Neural cell (in vitro differentiated cells): ENCODE data around the gene MALSU1. TPM values are rescaled to one million over a fixed set of nuclear protein-coding genes. Genes with fewer than 3 reads are reported as not detected.

Source experiments
- H2AFZ ChIP-seq: fragments of 200-600, 300-800 bp; sonication (generic), shearing (Covaris generic); 2 replicates; pipeline ENCODE4 v1.6.0; 2014; ENCODE audit warnings: low read depth, mild to moderate bottlenecking, antibody characterized with exemption, low read length, moderate library complexity
- H3F3A ChIP-seq: fragments of 200-600 bp; shearing (Covaris generic); 2 replicates; pipeline ENCODE4 v1.6.1; 2016; ENCODE audit warnings: mild to moderate bottlenecking, moderate library complexity, mixed read lengths, antibody characterized with exemption, low read length; ENCODE audit not compliant: insufficient read depth, poor library complexity, severe bottlenecking
- H3K27ac ChIP-seq: fragments of 200-600, 300-800 bp; sonication (generic), shearing (Covaris generic); 2 replicates; pipeline ENCODE4 v1.5.1; 2014; ENCODE audit warnings: mild to moderate bottlenecking, low read length, moderate library complexity
- H3K27me3 ChIP-seq: fragments of 300-800, 200-600 bp; sonication (generic), shearing (Covaris generic); 2 replicates; pipeline ENCODE4 v1.6.0; 2014; ENCODE audit warnings: mild to moderate bottlenecking, low read depth, low read length, moderate library complexity; ENCODE audit not compliant: insufficient read depth
- H3K36me3 ChIP-seq: fragments of 300-800, 200-600 bp; sonication (generic), shearing (Covaris generic); 2 replicates; pipeline ENCODE4 v1.5.1; 2014; ENCODE audit warnings: mild to moderate bottlenecking, antibody characterized with exemption, low read length, moderate library complexity; ENCODE audit not compliant: insufficient read depth
- H3K4me2 ChIP-seq: fragments of 300-800, 200-600 bp; sonication (generic), shearing (Covaris generic); 2 replicates; pipeline ENCODE4 v1.6.0; 2014; ENCODE audit warnings: mild to moderate bottlenecking, low read length
- H3K4me3 ChIP-seq: fragments of 300-800, 200-600 bp; sonication (generic), shearing (Covaris generic); 2 replicates; pipeline ENCODE4 v1.5.1; 2014; ENCODE audit warnings: mild to moderate bottlenecking, low read length, moderate library complexity
- H3K79me2 ChIP-seq: fragments of 200-600 bp; shearing (Covaris generic); replicated peaks from 2 replicates; pipeline ENCODE4 v1.6.0; 2014; ENCODE audit warnings: mild to moderate bottlenecking, low read length, moderate library complexity; ENCODE audit not compliant: insufficient read depth
- H3K9ac ChIP-seq: fragments of 300-800, 200-600 bp; sonication (generic), shearing (Covaris generic); 2 replicates; pipeline ENCODE4 v1.6.1; 2016; ENCODE audit warnings: mild to moderate bottlenecking, low read length, mixed read lengths
- H3K9me2 ChIP-seq: fragments of 200-600 bp; shearing (Covaris generic); 2 replicates; pipeline ENCODE4 v1.6.1; 2016; ENCODE audit warnings: mild to moderate bottlenecking, low read length, mixed read lengths; ENCODE audit not compliant: insufficient read depth
- H3K9me3 ChIP-seq: fragments of 200-600, 300-800 bp; sonication (generic), shearing (Covaris generic); 2 replicates; pipeline ENCODE4 v1.6.1; 2016; ENCODE audit warnings: mild to moderate bottlenecking, mixed run types, low read length, moderate library complexity, mixed read lengths
- H4K20me1 ChIP-seq: fragments of 200-600 bp; shearing (Covaris generic); 2 replicates; pipeline ENCODE4 v1.6.1; 2016; ENCODE audit warnings: mild to moderate bottlenecking, mixed run types; ENCODE audit not compliant: insufficient read depth
- EP300 ChIP-seq: fragments of 450-650 bp; conservative IDR thresholded peaks from 2 replicates; pipeline ENCODE4 v1.6.1; 2014; ENCODE audit warnings: antibody characterized with exemption, mild to moderate bottlenecking, moderate library complexity; ENCODE audit not compliant: poor library complexity, severe bottlenecking
- EZH2 ChIP-seq: fragments of 200-600, 300-800 bp; shearing (Covaris generic), sonication (generic); IDR thresholded peaks from 2 replicates; pipeline ENCODE4 v1.6.1; 2014; ENCODE audit warnings: antibody characterized with exemption, low read length, borderline replicate concordance, mild to moderate bottlenecking; ENCODE audit not compliant: insufficient read depth, poor library complexity, severe bottlenecking
- MXI1 ChIP-seq: fragments of 450-650 bp; conservative IDR thresholded peaks from 2 replicates; pipeline ENCODE4 v1.6.1; 2014; ENCODE audit warnings: antibody characterized with exemption, mild to moderate bottlenecking; ENCODE audit not compliant: poor library complexity, severe bottlenecking
- POLR2AphosphoS5 ChIP-seq: IDR thresholded peaks from 2 replicates; pipeline ENCODE4 v1.6.1; 2012
- RAD21 ChIP-seq: fragments of 450-650 bp; conservative IDR thresholded peaks from 2 replicates; pipeline ENCODE4 v1.6.1; 2014; ENCODE audit warnings: antibody characterized with exemption, mild to moderate bottlenecking, moderate library complexity
- SMC3 ChIP-seq: fragments of 450-650 bp; conservative IDR thresholded peaks from 2 replicates; pipeline ENCODE4 v1.6.1; 2014; ENCODE audit warnings: antibody characterized with exemption, mild to moderate bottlenecking, moderate library complexity; ENCODE audit not compliant: poor library complexity
- TAF1 ChIP-seq: IDR thresholded peaks from 2 replicates; pipeline ENCODE4 v1.6.1; 2012; ENCODE audit warnings: low read depth
- polyA plus RNA-seq: library from polyadenylated mRNA; depleted of rRNA; stranded (reverse); fragments of >200 nt; gene quantifications from 2 replicates; pipeline ENCODE4 v1.2.3, GENCODE V29; 2014
- TF ChIP-seq, protein P1 (sequence below): fragments of 450-650 bp; IDR thresholded peaks from 2 replicates; pipeline ENCODE4 v1.5.1; 2014; ENCODE audit warnings: antibody characterized with exemption, mild to moderate bottlenecking, moderate library complexity; ENCODE audit not compliant: poor library complexity, severe bottlenecking
- TF ChIP-seq, protein P2 (sequence below): IDR thresholded peaks from 2 replicates; pipeline ENCODE4 v1.6.1; 2012; ENCODE audit warnings: borderline replicate concordance

The MALSU1 gene
- polyA plus RNA-seq, 1 donor from 2014 or later, result 77.8 TPM

DNA sequence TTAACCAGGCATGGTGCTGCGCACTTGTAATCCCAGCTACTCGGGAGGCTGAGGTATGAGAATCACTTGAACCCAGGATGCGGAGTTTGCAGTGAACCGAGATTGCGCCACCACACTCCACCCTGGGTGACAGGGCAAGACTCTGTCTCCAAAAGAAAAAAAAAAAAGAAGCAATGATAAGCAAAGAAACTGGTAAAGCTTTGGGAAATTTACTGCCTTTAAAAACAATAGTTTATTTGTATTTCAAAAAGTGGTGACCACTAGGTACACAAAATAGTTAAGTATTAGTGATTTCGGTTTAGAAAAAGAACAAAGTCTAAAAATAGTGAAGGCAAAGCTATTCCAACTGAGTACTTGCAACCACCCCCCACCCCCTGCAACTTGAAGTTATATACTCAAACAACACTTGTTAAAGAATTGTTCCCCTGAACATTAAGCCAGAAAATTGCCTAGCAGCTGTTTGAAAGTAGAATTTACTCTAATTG is 37.7 kb downstream of the MALSU1 start:
- Histone ChIP-seq H3K27ac (no peak overlapping the region), H3K4me3 (no peak overlapping the region), H4K20me1 (no peaks in the 10 kb centered on the region), H2AFZ (no peak overlapping the region), H3K9me3 (peaks cover 3% of the 10 kb centered on the region), H3K79me2 (no peaks in the 10 kb centered on the region), H3K9ac (no peak overlapping the region), H3F3A (no peaks in the 10 kb centered on the region), H3K27me3 (no peaks in the 10 kb centered on the region), H3K4me2 (no peak overlapping the region), H3K9me2 (no peaks in the 10 kb centered on the region), H3K36me3 (no peaks in the 10 kb centered on the region)
- TF ChIP-seq EZH2 (no peak), POLR2AphosphoS5 (no peak), RAD21 (no peak), SMC3 (no peak), MXI1 (no peak), TAF1 (no peak), EP300 (no peak)
- TF ChIP-seq, protein P1, sequence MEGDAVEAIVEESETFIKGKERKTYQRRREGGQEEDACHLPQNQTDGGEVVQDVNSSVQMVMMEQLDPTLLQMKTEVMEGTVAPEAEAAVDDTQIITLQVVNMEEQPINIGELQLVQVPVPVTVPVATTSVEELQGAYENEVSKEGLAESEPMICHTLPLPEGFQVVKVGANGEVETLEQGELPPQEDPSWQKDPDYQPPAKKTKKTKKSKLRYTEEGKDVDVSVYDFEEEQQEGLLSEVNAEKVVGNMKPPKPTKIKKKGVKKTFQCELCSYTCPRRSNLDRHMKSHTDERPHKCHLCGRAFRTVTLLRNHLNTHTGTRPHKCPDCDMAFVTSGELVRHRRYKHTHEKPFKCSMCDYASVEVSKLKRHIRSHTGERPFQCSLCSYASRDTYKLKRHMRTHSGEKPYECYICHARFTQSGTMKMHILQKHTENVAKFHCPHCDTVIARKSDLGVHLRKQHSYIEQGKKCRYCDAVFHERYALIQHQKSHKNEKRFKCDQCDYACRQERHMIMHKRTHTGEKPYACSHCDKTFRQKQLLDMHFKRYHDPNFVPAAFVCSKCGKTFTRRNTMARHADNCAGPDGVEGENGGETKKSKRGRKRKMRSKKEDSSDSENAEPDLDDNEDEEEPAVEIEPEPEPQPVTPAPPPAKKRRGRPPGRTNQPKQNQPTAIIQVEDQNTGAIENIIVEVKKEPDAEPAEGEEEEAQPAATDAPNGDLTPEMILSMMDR, result no peak
- TF ChIP-seq, protein P2, sequence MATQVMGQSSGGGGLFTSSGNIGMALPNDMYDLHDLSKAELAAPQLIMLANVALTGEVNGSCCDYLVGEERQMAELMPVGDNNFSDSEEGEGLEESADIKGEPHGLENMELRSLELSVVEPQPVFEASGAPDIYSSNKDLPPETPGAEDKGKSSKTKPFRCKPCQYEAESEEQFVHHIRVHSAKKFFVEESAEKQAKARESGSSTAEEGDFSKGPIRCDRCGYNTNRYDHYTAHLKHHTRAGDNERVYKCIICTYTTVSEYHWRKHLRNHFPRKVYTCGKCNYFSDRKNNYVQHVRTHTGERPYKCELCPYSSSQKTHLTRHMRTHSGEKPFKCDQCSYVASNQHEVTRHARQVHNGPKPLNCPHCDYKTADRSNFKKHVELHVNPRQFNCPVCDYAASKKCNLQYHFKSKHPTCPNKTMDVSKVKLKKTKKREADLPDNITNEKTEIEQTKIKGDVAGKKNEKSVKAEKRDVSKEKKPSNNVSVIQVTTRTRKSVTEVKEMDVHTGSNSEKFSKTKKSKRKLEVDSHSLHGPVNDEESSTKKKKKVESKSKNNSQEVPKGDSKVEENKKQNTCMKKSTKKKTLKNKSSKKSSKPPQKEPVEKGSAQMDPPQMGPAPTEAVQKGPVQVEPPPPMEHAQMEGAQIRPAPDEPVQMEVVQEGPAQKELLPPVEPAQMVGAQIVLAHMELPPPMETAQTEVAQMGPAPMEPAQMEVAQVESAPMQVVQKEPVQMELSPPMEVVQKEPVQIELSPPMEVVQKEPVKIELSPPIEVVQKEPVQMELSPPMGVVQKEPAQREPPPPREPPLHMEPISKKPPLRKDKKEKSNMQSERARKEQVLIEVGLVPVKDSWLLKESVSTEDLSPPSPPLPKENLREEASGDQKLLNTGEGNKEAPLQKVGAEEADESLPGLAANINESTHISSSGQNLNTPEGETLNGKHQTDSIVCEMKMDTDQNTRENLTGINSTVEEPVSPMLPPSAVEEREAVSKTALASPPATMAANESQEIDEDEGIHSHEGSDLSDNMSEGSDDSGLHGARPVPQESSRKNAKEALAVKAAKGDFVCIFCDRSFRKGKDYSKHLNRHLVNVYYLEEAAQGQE, result no peak

DNA sequence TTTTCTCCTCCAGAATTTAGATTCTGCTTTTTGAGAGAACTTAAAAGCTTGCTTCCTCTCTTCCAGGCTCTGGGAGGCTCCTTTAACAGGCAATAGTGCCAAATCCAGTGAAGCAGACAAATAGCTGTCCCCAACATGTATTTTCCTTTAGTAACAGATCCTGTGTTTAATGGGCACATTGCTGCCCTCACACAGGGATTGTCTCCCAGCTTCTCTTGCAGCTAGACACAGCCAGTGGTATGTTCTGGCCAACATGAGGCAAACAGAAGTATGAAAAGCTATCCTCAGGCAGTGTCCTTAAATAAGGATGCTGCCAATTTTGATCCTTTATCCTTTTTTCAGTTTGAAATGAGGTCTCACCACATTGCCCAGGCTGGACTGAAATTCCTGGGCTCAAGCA is 38.2 kb downstream of the MALSU1 start:
- no peaks in the 10 kb centered on the region for H3K9me2 ChIP-seq
- H3K4me3 ChIP-seq, result no peak overlapping the region
- H2AFZ ChIP-seq, result no peak overlapping the region
- H3K36me3 ChIP-seq, result no peaks in the 10 kb centered on the region
- H3F3A ChIP-seq, result no peaks in the 10 kb centered on the region
- H3K79me2 ChIP-seq, result no peaks in the 10 kb centered on the region
- no peaks in the 10 kb centered on the region for H4K20me1 ChIP-seq
- no peaks in the 10 kb centered on the region for H3K27me3 ChIP-seq
- H3K9ac ChIP-seq, result no peak overlapping the region
- H3K9me3 ChIP-seq, result peaks cover 3% of the 10 kb centered on the region
- no peak overlapping the region for H3K4me2 ChIP-seq
- TF ChIP-seq, protein P1, result no peak
- TF ChIP-seq RAD21, result no peak
- no peak overlapping the region for H3K27ac ChIP-seq
